Measurements from ENCODE around the gene SLC9A8.
"Not testable (repeated sequence)": the region's sequence is repeated elsewhere in the genome, so short reads cannot be mapped to it uniquely, and the experiment has no call there.

The SLC9A8 gene

DNA sequence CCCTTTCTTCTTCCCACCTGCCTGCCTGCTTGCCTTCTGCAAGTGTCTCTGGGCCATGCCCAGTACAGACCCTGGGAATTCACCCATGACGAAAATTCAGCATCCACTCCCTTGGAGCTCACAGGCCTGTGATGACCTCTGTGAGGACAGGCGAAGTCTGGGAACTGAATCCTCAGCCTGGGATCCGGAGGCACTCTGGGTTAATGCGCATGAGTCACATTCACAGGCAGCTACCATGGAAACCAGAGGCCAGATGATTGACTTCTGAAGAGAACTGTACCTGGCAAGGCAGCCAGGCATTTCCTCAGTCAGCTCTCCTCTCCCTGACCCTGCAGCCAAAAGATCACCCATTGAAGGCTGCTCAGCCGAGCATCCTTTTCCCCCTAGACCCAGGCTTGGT, 41.0 kb downstream of the SLC9A8 start:
- FAIRE-seq, result peak; percentile 56

DNA sequence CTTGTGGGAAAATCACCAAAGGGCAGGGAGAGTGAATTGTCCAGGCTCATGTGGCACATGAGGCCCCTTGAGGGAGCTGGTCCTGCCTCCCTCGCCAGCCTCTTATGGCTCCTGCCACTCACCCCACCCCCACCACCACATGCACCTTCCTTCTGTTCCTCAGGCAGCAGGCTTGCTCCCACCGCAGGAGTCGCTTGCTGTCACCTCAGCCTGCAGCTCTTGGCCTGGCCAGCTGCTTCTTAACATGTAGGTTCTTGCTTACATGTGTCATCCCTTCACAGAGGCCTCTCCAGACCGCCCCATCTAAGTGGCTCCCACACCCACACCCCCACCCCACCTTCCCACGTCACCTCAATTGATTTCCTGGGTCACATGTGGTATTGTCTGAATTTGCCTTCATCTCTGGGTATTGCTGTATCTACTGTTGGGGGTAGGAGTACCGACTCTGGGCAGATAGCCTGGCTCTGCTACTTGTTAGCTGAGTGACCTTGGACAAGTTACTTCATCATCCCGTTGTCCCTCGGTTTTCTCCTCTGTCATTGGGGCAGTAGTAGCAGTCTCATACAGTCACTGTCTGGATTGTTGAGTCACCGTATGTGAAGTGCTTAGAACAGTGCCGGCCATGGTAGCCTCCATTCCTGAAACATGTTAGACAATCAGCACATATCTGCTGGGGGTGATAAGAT, 41.7 kb downstream of the SLC9A8 start:
- no peak for FAIRE-seq

DNA sequence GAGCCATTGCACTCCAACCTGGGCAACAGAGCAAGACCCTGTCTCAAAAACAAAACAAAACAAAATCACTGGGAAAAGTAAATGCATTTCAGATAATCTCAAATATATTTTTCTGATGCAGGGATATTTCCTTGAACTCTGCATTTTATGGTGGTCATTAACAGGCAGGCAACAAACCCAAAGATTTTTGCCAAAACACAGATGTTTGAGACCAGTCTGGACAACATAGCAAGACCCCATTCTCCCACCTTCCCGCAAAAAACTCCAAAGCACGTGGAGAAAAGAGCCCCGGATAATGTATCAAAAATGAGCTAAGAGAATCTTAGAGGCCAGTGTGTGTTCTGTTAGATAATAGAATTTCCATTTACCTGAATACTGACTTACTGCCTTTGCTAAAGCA, 44.3 kb downstream of the SLC9A8 start:
- FAIRE-seq, result no peak

DNA sequence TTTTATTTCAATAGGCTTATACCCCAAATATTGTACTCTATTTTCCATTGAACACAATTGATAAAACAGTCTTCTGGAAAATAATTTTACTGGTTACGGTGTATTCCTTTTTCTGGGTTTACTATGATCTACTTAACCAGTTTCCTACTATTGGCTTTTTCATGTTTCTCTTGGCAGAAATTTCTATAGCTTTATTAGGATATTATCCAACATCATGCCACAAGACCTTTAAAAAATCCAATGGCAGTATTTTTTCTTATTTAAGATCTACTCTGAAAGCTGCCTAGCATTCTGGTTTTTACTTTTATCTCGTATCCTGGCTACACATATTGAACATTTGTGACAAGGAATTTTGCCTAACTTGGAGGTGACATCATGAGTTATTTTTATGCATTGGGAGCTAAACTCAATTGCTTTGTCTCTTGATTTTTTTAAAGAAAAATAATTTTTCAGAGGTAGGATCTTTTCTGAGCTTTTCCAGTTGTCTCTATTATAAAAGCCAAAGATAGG, 45.5 kb downstream of the SLC9A8 start:
- no peak for FAIRE-seq

DNA sequence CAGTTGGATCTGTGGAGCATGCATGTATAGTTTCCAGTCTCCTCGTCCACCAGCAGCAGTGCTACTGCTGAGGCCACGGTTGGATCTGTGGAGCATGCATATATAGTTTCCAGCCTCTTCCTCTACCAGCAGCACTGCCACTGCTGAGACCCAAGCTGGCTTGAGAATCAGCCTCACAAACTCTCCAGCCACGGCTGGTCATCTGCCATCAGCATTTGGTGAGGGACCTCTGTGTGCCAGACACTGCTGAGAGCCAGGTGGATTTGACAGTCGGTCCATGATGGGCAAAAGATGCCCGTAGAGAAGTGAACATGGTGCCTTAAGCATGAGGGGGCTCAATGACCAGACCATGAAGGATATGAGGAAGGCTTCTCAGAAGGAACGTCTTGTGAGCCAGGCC, 46.4 kb downstream of the SLC9A8 start:
- FAIRE-seq, result no peak

DNA sequence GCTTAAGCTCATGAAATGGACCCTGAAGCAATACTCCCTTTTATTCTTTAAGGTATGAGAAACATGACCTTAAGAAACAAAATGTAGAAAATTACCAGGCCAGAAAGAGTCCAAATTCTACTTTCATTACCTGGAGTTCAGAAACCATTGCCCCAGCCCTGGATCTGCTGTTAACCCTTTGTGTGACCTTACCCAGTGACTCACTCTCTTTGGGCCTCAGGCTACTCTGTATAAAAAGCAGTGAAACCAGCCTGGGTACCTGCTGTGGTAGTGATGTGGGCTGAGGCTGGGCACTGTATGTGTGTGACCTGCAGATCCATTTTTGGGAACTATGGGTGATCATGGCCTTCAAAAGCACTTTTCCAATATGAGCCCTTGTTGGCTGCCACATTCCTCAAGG, 47.2 kb downstream of the SLC9A8 start:
- FAIRE-seq, result no peak

DNA sequence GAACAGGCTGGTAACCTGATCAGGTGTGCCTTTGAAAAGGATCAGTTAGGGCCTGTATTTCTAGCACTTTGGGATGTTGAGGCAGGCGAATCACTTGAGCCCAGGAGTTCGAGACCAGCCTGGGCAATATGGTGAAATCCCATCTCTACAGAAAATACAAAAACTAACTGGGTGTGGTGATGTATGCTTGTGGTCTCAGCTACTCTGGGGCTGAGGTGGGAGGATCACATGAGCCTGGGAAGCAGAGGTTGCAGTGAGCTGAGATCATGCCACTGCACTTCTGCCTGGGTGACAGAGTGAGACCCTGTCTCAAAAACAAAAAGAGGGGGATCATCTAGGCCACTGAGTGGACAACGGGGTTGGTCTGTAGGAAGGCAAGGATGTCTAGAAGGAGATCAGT, 48.6 kb downstream of the SLC9A8 start:
- FAIRE-seq, result not testable (repeated sequence)

DNA sequence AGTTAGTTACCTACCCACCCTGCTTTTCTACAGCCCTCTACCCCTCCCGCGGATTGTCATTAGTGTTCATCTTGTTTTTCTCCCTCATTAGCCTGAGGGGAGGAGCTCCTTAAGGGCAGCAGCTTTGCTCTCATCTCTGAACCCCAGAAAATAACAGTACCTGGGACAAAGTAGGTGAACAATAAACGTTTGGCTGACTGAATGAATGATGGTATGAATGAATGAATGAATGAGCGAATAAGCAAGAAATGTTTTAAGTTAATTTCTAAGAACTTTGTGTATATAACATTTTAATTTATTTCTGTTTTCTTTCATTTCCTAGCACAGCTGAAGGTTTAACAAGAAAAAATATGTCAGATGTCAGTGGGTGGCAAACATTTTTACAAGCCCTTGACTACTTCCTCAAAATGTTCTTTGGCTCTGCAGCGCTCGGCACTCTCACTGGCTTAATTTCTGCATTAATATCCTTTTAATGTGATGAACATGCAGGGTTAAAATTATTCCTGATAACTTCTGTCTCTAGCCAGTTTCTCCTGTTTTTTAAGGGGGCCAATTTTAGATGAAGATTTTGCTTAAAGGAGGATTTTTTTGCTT, 50.1 kb downstream of the SLC9A8 start:
- no peak for FAIRE-seq

DNA sequence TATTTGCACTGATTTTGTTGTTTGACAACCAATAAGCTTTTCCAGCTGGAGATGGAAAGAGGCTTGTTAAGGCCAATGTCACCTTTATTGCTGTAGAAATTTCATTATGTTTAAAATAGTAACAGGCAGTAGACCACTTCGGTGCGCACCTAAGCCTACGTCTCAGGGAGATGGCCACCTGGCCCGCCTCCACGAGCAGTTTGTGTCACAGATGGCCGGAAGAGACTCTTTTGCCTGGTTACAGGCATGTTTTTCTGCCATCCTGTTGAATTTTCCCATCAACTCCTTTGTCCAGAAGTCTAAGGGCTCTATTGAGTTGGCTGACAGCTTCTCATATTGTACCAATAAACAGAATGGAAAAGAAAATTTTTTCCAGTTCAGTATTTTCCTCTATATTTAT, 51.0 kb downstream of the SLC9A8 start:
- FAIRE-seq, result peak; percentile 55

DNA sequence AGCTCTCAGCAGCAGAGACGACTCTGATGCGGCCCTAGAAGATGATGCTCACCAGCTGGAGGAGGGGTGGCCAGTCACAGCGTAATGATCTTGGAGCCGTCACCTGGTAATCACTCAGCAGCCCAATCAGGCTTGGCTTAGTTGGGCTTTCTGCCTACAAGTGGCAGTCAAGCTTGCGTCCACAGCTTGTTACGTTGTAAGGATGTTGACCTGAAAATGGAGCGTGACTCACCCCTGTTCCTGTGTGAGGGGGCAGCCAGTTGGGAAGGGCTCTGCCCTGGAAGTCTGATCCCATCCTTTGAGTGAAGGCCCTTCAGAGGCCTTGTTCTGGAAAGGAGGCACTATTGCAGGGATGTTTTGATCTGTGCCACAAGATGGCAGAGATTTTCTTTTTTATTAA, 52.9 kb downstream of the SLC9A8 start:
- FAIRE-seq, result no peak

DNA sequence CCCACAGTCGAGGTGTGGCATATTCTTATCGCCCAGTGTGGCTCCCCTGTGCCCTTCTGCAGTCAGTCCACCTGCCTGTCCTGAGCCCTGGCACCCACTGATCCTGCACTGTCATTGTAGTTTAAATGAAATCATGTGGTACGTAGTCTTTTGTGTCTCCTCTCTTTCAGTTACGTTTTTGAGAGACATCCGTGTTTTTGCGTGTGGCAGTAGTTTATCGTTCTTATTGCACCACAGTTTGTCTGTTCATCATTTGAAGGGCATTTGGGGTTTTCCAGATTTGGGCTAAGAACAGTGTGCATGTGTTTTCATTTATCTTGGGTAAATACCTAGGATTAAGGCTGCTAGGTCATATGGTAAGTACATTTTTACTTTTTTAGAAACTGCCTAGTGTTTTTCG, 53.4 kb downstream of the SLC9A8 start:
- no peak for FAIRE-seq

DNA sequence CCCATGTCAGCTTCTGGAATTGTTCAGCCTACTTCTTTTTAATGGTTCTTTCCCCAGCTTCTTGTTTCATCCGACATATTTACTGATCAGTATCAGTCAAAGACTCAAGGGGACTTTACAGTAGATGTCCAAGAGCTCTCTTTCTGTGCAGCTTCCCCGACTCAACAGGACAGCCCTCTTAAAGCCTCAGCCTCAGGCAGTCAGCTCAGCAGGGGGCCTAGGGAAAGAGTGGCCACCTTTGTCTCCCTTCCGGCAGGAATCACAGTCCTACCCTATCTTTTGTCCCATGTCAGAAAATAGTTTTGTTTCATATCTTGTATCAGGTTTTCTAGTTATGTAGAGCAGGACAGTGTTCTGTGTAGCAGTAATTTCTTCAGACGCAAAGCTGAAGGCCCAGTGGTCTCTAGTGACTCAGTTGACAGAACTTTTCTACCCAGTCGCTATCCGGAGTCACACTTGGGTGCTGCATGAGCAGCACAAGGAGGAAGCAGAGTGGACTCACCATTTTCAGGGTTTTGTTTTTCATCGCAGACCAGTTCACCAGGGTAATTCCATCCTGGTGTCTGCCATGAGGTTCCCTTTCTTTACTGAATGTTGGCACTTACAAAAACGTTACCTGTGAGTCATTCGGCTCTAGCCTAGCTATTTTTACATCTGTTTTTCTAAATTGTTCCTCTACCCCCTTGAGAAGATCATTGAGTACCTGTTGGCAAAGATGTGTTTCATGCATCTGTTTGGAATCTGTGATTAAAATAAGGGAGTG, 55.0 kb downstream of the SLC9A8 start:
- no peak for FAIRE-seq

DNA sequence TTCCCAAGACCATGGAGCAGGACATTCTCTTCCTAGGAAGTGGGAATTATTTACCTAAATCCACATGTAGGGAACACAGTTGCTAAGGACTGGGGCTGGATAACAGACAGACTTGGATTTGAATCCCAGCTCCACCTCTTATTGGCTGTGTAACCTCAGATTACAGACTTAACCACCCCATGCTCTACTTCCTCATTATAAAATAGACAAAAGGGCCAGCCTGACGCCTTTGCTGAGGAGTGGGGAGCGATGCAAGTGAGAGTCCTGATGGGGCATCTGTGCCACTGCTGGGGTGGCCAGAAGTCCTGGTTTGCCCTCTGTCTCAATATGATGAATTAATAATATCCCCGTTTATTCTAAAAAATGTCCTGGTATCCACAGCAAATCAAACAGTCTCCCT, 55.9 kb downstream of the SLC9A8 start:
- no peak for FAIRE-seq

DNA sequence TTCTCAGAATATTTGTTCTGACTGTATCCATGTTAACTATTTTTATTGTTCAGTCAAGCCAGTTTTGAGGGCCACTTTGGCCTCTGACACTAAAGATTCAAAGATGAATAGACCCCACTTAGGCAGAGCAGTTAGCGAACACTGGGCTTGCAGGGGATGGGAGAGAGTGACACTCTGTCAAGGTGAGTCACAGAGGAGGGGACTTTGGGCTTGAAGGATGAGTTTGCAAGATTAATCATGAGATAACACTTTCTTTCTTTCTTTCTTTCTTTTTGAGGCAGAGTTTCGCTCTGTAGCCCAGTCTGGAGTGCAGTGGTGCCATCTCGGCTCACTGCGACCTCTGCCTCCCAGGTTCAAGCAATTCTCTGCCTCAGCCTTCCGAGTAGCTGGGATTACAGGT, 56.3 kb downstream of the SLC9A8 start:
- FAIRE-seq, result no peak

DNA sequence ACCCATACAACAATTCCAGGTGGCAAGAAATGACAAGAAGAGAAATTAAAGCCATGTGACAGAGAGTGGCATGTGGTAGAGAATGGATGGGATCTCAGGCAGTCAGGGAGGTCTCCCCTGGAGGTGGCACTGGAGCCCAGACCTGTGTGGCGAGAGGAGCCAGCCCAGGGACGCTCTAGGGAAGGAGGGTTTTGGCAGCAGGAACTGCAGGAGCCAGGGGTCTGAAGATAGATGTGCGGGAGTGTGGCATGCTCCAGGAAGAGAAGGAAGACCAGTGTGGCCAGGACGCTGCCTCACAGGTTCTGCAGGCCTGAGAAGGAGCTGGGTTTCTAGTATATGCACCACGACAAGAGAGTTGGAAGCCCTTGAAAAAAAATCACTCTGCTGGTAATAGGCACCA, 57.6 kb downstream of the SLC9A8 start:
- no peak for FAIRE-seq

DNA sequence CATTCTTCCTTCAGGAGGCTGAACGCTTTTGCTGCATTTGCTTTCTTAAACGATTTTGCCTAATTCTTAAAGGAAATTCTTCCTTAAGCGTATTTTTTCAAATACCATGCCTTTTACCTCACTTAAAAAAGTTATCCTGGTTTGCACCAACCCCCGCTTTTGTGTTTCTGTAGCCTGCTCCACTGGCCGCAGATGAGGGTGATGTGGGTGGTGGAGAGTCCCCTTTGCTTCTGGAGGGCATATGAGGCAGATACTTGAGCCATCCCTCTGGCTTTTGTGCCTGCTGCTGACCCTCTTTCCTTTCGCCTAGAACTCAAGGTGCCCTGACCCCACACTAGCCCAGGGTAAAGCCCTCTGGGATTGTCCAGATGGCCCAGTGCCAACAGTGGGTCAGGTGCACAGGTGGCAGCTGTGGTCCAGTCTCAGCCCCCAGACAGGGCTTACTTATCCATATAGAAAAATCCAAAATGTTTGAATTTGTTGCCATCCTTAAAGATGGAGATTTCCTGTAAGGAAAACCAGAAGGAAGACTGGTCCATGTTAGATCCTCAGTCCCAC, 58.8 kb downstream of the SLC9A8 start:
- no peak for FAIRE-seq

DNA sequence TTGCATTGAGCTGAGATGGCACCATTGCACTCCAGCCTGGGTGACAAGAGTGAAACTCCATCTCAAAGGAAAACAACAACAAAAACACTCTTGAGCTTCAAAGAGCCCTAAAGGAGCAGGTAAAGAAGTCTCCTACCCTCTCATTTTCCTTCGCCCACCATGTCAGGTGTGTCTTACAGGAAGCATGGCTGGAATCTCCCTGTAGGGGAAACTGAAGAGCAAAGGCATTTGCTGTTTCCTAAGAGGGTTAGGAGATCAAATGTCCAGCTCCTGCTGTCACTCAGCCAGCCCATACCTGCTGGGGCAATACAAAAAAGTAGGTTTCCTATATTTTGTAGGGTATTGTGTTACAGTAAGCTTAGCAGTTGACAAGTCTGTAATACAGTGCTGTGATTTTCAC, 59.4 kb downstream of the SLC9A8 start:
- no peak for FAIRE-seq

DNA sequence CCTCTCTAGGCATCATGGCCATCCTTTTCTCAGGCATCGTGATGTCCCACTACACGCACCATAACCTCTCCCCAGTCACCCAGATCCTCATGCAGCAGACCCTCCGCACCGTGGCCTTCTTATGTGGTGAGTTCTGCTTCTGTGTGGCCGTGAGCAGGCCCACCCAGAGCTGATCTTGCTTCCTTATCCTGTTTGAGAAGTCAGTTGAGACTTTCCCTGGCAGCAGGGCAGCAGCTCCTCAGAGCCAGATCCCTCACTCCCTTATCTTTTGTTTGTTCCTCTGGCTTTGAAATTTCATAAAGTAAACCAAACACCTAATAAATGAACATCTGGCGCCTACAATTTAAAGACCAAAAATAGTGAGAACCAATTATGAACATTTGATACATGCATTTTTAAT, 62.1 kb downstream of the SLC9A8 start:
- no peak for FAIRE-seq

DNA sequence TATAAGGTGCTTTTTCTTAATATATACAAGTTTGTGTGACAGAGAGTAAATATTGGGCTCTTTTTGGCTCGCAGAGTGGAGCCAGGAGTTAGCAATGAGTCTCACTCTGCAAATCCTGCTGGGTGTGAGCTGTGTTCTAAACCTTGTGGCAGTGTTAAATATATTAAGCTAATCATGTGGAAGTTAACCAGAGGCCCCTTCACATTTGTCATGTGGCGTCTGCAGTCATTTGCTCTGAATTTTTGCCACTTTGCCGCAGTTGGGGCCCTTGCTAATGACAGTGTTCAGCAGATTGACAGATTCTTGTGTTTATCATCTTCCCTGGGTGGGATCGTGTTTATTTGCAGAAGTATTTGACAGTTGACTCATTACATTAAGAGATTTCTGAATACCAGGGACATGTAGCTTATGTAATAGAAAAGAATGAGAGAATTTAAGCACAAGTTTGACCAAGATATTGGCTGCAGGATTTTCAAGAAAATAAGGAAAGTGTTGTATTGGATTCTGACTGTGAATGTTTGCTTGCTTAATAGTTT, 64.8 kb downstream of the SLC9A8 start:
- peak; percentile 82 for FAIRE-seq

DNA sequence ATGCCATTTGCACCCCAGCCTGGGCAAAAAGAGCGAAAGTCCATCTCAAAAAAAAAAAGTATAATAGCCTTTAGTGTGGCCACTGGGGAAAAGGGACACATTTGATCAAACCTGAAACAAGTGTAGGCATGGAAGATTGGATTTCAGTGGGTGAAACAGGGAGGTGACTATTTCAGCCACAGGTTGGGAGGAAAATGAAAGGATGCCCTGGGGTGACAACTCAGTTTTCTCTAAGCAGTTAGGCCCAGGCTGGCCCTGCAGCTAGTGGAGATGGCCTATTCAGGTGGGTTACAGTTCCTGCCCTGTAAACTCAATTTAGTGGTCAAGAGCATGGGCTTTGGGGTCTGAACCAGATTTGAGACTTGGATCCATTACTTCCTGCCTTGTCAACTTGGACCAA, 66.3 kb downstream of the SLC9A8 start:
- FAIRE-seq, result no peak

DNA sequence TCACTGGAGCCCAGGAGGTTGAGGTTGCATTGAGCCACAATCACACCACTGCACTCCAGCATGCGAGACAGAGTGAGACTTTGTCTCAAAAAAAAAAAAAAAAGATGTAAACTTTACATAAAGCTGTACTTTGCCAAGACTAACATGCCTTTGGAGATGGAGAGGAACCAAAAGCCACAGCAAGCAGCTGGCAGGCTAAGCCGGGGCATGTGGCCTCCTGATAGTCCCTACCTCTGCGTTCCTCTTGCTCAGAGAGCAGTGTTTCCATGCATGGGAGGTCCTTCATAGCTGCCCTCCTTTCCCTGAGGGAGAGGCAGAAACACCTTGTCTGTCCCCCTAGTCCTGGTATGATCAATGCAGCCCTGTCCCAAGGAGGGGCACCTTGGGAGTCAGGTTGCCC, 67.5 kb downstream of the SLC9A8 start:
- no peak for FAIRE-seq

DNA sequence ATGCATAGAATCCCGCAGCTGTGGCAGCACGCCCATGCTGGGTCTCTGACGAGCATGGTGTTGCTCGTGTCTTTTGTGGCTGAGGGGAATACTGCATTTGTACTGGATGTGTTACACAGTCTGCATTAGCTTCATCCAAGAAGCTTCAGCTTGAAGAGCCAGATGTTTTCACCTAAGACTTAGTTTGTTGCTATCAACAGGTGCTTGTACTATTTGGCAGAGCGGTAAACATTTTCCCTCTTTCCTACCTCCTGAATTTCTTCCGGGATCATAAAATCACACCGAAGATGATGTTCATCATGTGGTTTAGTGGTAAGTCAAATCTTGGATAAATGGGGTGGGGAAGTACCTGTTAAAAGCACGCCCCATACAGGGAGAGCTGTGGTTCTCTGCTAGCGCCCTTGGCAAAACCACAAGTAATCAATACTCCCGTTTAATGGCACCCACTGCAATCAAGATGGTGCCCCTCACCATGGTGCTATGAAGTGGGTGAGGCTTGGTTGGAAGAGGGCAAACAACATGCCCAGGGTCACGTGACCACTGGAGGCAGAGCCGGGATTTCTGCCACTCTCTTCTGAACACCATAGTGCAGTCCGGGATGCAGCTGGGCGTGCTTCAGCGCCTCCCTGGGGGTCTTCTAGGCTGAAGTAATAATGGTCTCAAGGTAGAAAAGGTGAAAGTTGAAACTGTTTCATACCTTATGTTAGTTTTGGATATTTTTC, 68.3 kb downstream of the SLC9A8 start:
- FAIRE-seq, result no peak
